Pulmonary artery endothelial cell (primary cell): ENCODE results near the gene TWSG1. TPM values are rescaled to one million over a fixed set of nuclear protein-coding genes. Genes with fewer than 3 reads are reported as not detected.
"Not testable (repeated sequence)": the region's sequence is repeated elsewhere in the genome, so short reads cannot be mapped to it uniquely, and the experiment has no call there.

ENCODE experiments used
- DNase-seq: peaks from one replicate; pipeline ENCODE4 v3.0.0-alpha.2; 2011; ENCODE audit warnings: low read depth, low spot score
- total RNA-seq: library from RNA; depleted of rRNA; stranded (reverse); fragments of >200 nt; gene quantifications from 2 replicates; pipeline ENCODE4 v1.2.3, GENCODE V29; 2014

TWSG1 gene
- total RNA-seq, 1 donor from 2014 or later = 103 TPM

DNA sequence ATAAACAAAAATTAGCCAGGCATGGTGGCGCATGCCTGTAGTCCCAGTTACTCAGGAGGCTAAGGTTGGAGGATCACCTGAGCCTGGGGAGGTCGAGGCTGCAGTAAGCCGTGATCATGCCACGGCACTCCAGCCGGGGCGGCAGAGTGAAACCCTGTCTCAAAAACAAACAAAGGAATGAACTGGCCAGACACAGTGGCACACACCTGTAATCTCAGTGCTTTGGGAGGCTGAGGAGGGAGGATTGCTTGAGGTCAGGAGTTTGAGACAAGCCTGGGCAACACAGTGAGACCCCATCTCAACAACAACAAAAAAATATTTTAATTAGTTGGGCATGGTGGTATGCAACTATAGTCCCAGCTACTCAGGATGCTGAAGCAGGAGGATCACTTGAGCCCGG, 116.3 kb downstream of the TWSG1 start:
- DNase-seq = not testable (repeated sequence)

Other genes starting within 250 kb of the TWSG1 start
- 132 and 136 TPM in 2 replicates for gene NDUFV2, start 232.1 kb upstream of the TWSG1 start, total RNA-seq
- 16.6 and 31.3 TPM in 2 replicates for gene ANKRD12, start 198.0 kb upstream of the TWSG1 start, total RNA-seq
- gene RALBP1, start 140.7 kb downstream of the TWSG1 start, total RNA-seq = 68.2 and 118 TPM in 2 replicates